DMS153 treated with DMSO at 0.1 percent for 48 hours (cell line): Measurements from ENCODE around the gene GPR37L1.

ENCODE experiments used
- DNase-seq: peaks from one replicate; lab custom pipeline; 2025; ENCODE audit not compliant: unreplicated experiment; lab: John Stamatoyannopoulos, UW

Gene GPR37L1, protein sequence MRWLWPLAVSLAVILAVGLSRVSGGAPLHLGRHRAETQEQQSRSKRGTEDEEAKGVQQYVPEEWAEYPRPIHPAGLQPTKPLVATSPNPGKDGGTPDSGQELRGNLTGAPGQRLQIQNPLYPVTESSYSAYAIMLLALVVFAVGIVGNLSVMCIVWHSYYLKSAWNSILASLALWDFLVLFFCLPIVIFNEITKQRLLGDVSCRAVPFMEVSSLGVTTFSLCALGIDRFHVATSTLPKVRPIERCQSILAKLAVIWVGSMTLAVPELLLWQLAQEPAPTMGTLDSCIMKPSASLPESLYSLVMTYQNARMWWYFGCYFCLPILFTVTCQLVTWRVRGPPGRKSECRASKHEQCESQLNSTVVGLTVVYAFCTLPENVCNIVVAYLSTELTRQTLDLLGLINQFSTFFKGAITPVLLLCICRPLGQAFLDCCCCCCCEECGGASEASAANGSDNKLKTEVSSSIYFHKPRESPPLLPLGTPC

DNA sequence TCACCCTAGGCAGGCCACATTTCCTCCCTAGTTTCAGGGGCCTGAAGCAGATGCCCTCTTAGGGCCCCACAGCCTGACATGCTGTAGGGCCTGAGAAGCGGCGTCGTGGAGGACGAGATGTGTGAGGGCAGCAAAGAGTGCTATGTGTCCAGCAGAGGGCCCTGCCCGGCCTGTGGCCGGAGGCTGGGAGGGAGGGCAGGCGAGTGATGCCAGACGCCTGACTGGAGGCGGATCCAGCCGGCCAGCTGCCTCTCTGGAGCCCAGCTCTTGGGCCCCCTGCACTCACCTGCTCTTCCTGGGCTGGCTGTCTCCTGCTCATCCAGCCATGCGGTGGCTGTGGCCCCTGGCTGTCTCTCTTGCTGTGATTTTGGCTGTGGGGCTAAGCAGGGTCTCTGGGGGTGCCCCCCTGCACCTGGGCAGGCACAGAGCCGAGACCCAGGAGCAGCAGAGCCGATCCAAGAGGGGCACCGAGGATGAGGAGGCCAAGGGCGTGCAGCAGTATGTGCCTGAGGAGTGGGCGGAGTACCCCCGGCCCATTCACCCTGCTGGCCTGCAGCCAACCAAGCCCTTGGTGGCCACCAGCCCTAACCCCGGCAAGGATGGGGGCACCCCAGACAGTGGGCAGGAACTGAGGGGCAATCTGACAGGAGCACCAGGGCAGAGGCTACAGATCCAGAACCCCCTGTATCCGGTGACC, at the start of gene GPR37L1:
TSS of gene GPR37L1 (plus strand) at position 279 of the 697 bp plus-strand sequence. CDS start at position 326, 47 bp downstream.
- no peak for DNase-seq

- no peak for DNase-seq
Measured at GRCh38 chr1:202073206-202073605, 49.5 kb upstream of the GPR37L1 start.

DNA sequence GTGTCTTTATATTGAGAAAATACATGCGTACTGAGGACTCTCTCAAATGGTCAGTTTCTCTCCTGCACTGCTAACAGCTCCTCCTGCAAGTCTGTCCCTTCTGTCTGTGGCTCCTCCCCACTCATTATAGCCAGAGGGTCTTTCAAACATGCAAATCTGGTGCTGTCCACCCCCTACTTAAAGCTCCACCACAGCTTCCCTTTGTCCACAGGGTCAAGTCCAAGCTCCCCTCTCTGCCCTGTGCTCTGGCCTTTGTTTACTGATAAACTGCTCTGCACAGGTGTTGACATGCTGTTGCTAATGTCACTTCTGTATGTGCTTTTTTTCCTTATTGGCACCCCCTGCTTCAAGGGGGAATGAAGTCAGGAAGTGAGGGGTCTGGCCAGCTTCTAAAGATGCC, 47.7 kb upstream of the GPR37L1 start:
- DNase-seq = no peak

DNA sequence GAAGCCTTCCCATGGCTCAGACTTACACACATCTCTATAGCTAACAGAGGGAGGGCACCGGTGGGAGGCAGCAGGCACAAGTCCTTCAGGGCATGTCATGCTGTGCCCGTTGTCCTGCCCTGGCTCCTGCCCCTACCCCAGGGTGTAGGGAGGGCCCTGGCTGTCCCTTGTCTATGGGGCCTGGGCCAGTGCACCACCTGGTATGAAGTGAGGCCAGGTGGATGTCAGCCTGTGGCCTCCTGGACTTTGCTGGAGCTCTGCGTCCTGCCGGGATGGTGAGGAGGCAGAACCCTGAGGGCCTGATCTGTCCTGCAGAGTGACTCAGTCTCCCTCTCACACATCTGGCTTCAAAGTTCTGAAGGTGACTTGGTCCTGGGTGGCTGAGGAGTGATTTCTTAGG, 47.3 kb upstream of the GPR37L1 start:
- no peak for DNase-seq

- DNase-seq = peak; percentile 67
Measured at GRCh38 chr1:202076050-202076511, 46.6 kb upstream of the GPR37L1 start.

DNA sequence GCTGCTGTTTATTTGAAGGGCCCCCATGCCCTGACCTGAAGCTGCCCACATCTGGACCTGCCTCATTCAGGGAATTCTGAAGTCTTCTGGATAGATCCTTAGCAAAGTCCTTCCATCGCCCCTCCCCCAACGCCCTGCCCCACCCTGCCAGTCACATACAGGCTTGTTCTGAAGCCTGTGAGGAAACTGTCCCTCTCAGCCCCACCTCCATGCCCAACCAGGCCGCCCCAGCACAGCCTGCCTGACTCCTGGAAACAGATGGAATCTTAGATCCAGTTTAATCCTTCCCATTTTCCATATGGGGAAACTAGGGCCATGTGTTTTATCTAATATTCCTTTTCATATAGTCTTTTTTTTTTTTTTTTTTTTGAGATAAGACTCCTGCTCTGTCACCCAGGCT, 44.5 kb upstream of the GPR37L1 start:
- no peak for DNase-seq

DNA sequence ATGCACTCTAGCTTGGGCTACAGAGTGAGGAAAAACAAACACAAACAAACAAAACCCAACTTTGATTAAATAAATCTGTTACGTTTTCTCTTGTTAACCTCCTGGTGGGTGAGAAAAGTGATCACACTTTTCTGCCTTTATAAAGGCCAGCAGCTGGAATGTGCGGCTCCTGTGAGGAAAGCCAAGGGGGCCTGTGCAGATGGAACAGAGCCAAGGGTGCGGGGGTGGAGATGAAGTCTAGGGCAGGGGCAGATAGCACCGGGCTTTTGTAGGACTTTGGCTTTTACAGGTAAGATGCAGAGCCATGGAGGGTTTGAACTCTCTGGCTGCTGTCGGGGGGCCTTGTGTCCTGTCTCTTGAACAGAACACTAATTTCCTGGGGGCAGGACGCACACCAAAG, 40.7 kb upstream of the GPR37L1 start:
- no peak for DNase-seq

- DNase-seq = peak; percentile 99
Measured at GRCh38 chr1:202084791-202085681, 37.7 kb upstream of the GPR37L1 start.

DNA sequence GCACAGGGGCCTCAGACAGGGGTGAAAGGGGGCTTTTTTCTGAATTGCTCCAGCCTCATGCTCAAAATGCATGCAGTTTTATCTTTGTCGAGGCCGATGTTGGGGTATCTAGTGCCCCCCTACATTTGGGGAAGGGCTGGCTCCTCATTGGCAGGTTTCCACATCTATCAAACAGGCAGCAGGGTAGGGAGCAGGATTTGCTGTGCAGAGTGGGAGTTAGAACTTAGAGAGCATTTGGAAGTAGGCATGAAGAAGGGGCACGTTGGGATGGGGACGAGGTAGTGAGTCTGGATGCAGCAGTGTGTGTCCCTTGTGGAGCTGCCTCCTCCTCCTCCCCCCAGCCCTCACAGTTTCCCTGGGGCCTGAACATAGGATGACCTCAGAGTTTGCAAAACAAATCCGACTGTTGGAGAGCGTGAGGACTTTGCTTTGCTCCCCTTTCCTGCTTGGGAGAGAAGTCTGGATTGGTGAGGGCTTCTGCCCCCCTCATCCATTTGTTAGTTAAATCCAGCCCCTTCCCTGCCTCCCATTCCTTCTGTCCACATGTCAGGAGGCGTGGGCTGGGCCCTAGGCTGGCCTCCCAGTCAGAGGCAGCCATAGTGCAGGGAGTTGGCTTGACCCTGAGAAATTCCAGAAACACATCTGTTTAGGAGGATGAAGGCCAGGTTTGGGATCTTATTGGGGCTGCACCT, 36.9 kb upstream of the GPR37L1 start:
- DNase-seq = peak; percentile 93

DNA sequence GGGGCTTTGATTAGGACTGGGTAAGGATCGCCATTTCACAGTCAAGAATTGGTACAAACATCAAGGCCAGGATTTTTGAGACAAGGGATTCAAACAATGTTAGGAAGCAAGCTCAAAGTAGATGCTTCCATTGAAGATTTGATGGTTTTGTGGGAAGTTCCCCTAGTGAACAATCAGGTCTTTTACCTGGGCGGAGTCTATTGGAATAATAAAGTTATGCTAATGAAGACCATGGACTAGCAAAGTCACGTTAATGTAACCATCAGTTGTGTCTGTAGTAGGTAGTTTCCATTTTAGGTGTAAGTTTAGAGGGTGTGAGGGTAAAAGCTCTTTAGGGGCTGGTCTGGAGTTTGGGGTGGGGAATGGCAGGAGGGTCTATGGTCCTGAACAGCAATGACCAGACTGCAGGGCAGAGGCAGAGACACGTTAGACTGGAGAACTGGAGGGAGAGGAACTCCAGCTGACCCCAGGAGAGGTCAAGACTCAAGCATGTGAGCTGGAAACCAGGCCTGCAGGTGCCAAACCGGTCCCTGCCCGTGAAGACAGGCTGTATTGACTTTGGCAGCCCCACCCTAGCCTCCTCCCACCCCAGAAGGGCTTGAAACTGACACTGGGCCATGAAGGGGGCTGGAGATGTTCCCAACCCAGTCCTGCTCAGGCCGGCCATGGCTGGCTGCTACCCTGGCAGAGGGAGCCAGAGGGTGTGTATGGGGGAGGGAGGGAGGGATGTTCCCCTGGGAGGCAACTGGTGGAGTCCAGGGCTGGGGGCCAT, 36.0 kb upstream of the GPR37L1 start:
- DNase-seq = peak; percentile 46

DNA sequence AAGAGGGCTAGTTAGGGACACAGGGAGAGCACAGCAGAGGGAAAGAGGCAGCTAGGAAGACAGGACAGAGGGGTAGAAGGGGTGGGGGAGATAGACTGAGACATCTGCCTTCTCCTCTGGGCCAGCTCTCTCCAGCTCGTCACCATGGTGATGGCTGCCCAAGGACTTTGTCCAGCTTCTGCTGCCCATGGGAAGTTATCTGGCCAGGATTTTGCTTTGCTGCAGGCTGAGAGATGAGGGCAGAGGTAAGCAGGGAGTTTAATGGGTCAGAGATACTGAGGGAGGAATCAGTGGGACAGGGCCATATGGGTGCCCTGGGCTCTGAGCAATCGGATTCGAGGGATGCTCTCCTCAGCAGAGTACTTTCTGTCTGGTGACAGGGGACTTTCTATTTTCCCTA, 34.5 kb upstream of the GPR37L1 start:
- DNase-seq = no peak

- peak; percentile 38 for DNase-seq
Measured at GRCh38 chr1:202090994-202091393, 31.7 kb upstream of the GPR37L1 start.

DNA sequence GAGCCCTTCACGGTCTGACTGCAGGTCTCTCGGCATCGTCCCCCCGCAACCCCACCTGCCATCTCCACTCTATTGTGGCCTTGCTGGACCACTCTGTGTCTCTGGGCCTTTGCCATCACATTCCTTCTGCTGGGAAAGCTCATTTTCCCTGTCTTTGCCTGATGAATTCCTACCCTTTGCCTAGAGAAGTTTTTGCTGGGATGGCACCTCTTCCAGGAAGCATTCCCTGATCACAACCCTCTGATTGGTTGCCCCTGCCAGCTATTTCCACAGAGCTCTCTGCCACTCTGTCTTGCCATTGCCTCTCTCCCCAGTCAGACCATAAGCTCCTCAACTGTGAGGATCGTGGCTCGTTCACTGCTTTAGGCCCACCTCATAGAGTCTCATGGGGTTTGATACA, 28.9 kb upstream of the GPR37L1 start:
- DNase-seq = no peak

- DNase-seq = no peak
Measured at GRCh38 chr1:202101184-202101583, 21.5 kb upstream of the GPR37L1 start.

GRCh38 chr1:202104073-202104472, 18.6 kb upstream of the GPR37L1 start:
- DNase-seq = no peak

DNA sequence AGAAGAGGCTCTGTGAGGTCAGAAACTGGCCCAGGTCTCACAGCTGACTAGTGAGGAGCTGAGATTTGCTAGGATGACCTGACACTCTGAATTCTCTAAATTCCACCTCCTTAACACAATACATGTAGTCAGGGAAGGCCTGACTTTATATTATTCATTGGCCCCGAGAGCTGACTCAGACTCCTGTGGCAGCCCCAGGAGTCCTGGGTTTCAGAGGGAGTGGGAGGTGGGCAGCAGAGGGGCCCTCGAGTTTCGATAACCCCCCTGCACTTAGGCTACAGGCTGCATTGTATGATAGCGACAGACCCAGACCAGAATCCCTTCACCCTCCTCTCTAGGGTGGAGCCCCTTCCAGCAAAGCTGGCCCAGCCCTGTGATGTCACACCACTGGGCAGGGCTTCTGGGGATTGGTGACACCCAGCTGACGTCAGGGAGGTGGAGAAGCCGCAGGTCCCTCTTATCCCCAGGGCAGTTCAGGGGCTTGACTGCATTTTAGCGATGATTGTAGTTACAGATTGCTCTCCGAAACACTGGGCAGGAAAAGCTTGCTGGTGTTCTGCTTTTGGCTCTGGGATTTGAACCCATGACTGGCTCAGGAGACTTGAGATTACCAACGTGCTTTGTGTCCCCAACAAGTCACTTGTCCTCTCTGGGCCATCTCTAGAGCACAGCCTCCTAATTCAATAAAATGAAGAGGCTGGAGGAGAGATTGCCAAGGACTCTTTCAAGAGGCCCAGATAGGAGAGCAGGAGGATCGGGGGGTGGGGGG, 17.0 kb upstream of the GPR37L1 start:
- peak; percentile 84 for DNase-seq

DNA sequence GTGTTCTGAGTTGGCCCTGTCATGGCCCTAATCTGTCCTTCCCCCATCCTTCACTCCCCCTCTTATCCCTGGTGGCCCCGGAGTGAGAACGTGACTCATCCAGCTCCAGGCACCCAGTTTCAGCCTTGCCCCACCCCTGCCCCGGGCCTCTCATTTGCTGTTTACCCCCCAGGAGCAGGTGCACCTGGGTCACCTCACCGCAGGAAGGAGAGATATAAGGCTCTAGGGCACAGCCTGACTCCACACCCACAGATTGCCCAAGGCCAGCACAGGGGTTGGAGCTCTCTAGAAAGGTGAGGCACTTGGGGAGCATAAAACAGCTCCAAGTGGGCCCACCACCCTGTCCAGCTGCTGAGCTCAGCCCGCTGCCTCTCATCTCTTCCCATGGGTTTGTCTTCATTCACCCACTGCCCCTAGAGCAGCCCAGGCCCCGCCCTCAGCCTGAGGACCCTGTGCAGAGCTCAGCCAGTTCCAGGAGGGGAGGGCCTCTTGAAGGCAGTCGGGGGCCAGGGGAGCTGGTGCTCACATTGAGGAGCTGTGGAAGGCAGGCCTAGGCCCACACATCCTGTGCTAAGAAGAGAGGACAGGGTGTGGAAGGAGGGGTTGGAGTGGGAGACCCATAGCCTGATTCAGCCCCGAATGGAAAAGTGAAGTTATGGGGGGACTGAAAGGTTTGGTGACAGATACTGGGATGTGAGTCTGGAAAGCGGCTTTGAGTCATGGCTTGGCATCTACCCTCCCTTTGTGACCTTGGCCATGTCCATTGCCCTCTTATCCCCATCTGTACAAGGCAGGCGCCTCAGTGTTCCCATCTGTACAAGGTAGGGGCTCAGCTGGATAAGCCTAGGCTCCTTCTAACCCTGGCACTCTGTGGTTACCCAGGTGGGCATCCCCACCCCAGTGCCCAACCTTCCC, 16.1 kb upstream of the GPR37L1 start:
- DNase-seq = peak; percentile 66

DNA sequence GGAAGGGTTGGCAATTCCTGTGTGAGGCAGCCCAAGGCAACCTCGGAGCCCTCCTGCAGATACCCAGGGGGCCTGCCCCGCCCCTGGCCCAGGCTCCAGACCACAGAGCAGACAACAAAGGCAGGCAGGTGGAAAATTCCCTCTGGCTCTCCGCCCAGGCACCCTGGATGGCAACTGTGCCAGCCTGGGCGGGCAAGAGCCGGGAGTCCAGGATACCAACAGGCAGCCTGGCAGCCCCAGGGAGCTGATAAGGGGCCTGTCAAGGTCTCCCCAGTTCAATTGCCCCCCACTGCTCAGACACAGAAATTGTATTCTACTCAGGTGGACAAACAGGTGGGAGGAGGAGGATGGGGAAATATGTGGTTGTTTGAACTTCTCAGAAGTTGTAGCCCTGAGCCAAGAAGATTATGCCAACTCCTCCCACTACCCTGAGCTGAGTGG, 15.4 kb upstream of the GPR37L1 start:
- peak; percentile 95 for DNase-seq
